ENCODE results near the gene PPT1.

DNA sequence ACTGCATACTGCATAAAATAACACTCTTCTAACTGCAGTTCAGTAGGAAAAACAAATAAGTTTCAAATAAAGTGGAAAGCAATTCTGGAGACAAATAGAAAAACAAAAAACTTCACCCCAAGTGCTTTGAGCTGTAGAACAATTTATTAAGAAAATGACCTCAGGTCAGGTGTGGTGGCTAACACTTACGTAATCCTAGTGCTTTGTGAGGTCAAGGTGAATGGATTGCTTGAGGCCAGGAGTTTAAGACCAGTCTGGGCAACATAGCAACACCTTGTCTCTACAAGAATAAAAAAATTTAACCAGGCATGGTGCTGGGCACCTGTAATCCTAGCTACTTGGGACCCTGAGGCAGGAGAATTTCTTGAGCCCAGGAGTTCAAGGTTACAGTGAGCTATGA lies 5.0 kb upstream of the PPT1 start:
- TF ChIP-seq ZSCAN16 (tag by site-specific recombination; IDR thresholded peaks at IDR 0.05) (no peak), ZXDB (tag by site-specific recombination; IDR thresholded peaks at IDR 0.05) (no peak)
